H54 (cell line): ENCODE results near the gene SLC12A3.

ENCODE experiments used
- DNase-seq: peaks from one replicate; pipeline ENCODE4 v3.0.0; 2011; ENCODE audit warnings: low spot score, mixed read lengths; ENCODE audit not compliant: insufficient read length
- FAIRE-seq: peaks from 3 replicates; lab custom pipeline; 2011; peaks lifted over from hg19 to GRCh38; lab: Jason Lieb, UNC
- POLR2A ChIP-seq: IDR thresholded peaks from 2 replicates; pipeline ENCODE4 v1.6.1; 2011; ENCODE audit warnings: low read depth, mild to moderate bottlenecking, low read length

SLC12A3 gene

GRCh38 chr16:56903866-56904265, 38.9 kb downstream of the SLC12A3 start:
- FAIRE-seq, result no peak
- no peak for DNase-seq
- TF ChIP-seq POLR2A, result no peak

DNA sequence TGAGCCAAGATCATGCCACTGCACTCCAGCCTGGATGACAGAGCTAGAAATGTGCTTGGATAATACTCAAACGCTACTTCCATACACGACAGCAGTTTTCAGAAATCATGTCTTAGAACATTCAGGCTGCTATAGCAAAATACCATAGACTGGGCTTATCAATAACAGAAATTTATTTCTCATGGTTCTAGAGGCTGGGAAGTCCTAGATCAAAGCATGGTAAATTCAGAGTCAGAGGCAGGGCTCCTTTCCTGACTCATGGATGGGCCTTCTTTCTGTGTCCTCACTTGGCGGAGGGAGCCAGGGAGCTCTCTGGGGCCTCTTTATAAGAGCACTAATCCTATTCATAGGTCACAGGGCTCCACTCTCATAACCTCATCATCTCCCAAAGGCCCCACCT, 42.4 kb downstream of the SLC12A3 start:
- no peak for TF ChIP-seq POLR2A
- no peak for DNase-seq
- FAIRE-seq, result no peak

DNA sequence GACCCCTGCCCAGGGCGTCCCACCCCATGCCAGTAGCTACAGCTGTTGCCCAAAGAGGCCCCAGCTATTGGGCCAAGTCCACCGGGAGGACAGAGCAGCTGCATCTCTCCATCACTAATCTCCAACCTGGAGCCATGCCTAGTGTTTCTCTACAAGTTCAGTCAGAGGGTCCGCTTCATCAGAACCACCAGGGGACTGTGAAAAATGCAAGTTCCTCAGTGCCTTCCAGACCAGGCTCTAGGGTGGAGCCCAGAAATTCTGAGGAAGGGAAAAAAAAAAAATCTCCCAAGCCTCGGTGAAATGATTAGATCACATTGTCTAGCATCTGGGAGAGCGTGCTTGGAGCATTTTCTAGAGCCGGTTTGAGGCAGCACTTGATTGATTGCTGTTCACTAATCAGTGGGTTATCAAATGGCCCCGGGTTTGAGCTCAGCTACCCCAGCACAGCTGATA, 44.5 kb downstream of the SLC12A3 start:
- no peak for TF ChIP-seq POLR2A
- DNase-seq (no peak), FAIRE-seq (no peak)

DNA sequence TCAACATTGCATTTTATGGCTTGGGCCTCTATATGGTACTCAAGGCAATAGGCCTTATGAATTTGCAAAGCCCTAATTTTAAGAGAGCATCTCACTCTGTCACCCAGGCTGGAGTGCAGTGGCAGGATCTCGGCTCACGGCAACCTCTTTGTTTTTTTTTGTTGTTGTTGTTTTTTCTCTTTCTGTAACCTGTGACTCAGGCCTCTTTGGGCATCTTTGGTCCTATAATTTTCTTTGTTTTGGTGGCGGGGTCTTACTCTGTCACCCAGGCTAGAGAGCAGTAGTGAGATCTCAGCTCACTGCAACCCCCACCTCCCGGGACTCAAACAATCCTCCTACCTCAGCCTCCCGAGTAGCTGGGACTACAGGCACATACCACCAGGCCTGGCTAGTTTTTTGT, 45.1 kb downstream of the SLC12A3 start:
- FAIRE-seq (no peak), DNase-seq (no peak)
- no peak for TF ChIP-seq POLR2A

- DNase-seq (no peak), FAIRE-seq (no peak)
- no peak for TF ChIP-seq POLR2A
Observed at GRCh38 chr16:56910654-56911539, 45.9 kb downstream of the SLC12A3 start.

- DNase-seq (peak; percentile 12), FAIRE-seq (no peak)
- TF ChIP-seq POLR2A, result no peak
Observed at GRCh38 chr16:56911771-56912571, 47.0 kb downstream of the SLC12A3 start.

DNA sequence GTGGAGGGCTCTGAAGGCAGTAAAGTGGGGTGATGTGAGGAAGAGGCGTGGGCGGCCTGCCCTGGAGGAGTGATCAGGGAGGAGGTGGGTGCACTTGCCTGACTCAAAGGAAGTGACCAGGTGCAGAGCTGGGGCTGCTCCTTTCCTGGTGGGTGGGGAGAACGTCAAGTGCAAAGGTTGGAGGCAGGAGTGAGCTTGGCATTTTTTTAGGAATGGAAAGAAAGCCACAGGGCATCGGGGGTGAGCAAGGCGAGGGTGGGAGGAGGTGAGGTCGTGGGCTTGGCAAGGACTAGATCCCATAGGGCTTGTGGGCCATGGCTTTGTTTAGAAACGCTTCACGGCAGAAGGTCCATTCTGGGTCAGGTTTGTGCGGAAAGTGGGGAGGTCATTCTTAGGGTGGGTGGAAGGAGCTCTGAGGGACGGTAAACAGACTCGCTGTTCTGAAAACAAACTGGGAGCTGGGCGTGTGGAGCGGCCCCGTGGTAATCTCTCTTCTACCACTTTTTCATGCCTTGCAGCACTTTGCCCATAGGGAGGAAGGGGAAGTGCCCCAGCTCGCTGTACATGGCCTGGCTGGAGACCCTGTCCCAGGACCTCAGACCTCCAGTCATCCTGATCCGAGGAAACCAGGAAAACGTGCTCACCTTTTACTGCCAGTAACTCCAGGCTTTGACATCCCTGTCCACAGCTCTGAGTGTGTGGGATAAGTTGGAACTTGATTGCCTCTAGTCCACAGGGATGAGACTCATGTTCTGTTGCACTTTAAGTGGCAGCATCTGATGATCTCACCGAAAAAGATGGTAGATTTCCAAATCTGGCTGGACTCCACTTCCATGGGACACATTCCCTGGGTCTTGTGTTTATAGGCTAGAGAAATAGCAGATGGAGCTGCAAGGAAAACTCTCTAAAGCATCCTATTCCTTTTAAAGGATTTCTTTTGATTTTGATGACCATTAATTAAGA, 48.0 kb downstream of the SLC12A3 start:
- DNase-seq (no peak), FAIRE-seq (no peak)
- TF ChIP-seq POLR2A, result no peak

DNA sequence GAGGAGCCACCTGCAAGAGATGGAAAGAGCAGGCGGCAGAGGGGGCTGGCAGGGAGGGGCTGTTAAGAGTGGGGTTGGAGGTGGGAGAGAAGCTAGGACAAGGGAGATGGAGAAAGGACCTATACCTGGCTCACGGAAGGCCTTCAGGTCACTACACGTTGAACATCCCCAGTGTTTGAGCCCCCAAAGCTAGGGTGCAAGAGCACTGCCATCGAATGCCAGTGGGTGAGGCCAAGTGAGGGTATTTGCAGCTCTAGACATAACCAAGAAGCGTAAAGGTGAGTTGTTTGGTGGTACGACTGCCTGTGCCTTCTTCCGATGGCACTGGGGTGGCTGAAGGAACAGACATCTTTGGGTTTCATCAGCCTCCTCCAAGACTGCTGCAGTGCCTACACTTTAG, 49.9 kb downstream of the SLC12A3 start:
- DNase-seq (no peak), FAIRE-seq (no peak)
- TF ChIP-seq POLR2A, result no peak

GRCh38 chr16:56915336-56916119, 50.5 kb downstream of the SLC12A3 start:
- FAIRE-seq, result no peak
- no peak for TF ChIP-seq POLR2A

DNA sequence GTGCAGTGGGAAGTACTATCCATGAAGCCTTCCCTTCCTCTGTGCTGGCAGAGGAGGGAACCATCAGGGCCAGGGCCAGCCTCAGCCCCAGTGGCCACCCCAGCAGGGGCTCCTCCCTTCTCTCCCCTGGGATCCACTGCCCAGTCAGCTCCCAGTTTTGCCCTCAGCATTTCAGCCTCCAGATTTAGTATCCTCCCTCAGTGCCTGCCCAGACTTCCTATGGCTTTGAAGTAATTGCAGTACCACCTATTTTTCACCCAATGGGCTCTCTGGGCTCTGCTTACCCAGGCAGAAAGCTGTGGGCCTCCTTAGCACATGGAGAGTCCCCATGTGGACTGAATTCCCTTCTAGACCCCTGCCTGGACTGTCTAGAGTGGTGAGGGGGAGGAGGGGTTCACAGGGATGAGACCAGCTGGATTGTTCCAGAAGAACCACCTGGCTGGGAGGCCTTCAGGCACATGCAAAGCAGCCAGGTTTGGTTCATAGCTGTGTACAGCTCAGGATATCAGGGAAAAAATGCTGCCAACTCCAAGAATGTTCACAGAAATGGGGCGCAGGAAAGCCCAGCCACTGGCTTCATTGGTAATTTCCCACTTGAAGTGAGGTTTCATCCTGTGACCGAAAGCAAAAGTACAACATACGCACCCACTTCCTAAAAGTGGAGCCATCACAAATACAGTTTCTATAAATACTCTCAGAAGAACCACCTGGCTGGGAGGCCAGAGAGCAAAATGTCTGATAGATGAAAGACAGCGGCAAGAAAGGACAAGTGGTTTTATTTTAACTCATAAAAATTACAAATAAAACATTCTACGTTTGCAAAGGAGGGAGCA, 51.8 kb downstream of the SLC12A3 start:
- TF ChIP-seq POLR2A, result no peak
- FAIRE-seq, result no peak
- DNase-seq, result no peak

More at GRCh38 chr16:56915336-56916119, 50.5 kb downstream of the SLC12A3 start:
- DNase-seq, result no peak

GRCh38 chr16:56918467-56919012, 53.5 kb downstream of the SLC12A3 start:
- TF ChIP-seq POLR2A, result no peak
- no peak for FAIRE-seq
- no peak for DNase-seq
